Measurements from ENCODE around the gene DEPP1. TPM values are rescaled to one million over a fixed set of nuclear protein-coding genes. Genes with fewer than 3 reads are reported as not detected.

Gene DEPP1
- total RNA-seq, 6 experiments from 2014 or later, result 0.43 to 0.78 (median 0.52) TPM

- Mint-ChIP-seq H3K27me3 (ENCODE audit: insufficient read depth) (peaks cover 1% of the 10 kb centered on the region; the same call in 1 of the 2 replicates), H3K4me3 (no peak overlapping the region), H3K27ac (no peak overlapping the region), H3K4me1 (ENCODE audit: low read depth) (peaks cover 45% of the 10 kb centered on the region), H3K9me3 (no peaks in the 10 kb centered on the region), H3K36me3 (ENCODE audit: low read depth) (0 out of 2 replicates have a peak, but pooled peaks cover under 1% of the 10 kb centered on the region)
- no peak for TF ChIP-seq CTCF (IDR thresholded peaks at IDR 0.05)
- no peak for DNase-seq
Measured at GRCh38 chr10:44961931-44962750, 16.5 kb downstream of the DEPP1 start.

DNA sequence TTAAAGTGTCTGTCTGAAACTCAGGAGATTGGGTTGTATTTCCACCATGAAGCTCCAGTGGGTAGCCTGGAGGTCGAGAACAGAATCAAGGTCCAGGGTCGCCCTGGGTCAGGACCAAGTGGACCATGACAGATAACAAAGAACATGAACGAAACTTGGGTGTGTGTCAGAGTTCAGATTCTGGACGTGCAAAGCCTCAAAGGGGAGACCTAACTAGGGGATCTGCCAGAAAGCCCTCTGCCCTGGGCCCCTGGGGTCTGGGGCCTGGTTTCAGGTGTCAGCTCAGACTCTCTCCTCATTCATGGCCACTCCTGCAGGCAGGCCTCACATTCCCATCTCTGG lies 17.4 kb downstream of the DEPP1 start:
- DNase-seq, result no peak
- Mint-ChIP-seq H3K27me3 (ENCODE audit: insufficient read depth) (peaks cover 1% of the 10 kb centered on the region; the same call in 1 of the 2 replicates), H3K4me3 (no peak overlapping the region), H3K36me3 (ENCODE audit: low read depth) (peaks cover 9% of the 10 kb centered on the region), H3K9me3 (no peaks in the 10 kb centered on the region), H3K27ac (no peak overlapping the region), H3K4me1 (ENCODE audit: low read depth) (peaks cover 40% of the 10 kb centered on the region)
- TF ChIP-seq CTCF (IDR thresholded peaks at IDR 0.05), result no peak

- no peak overlapping the region for H3K27ac Mint-ChIP-seq
- peaks cover 34% of the 10 kb centered on the region for H3K4me1 Mint-ChIP-seq (ENCODE audit: low read depth)
- peaks cover 13% of the 10 kb centered on the region for H3K36me3 Mint-ChIP-seq (ENCODE audit: low read depth)
Measured at GRCh38 chr10:44960482-44961229, 18.0 kb downstream of the DEPP1 start.

DNA sequence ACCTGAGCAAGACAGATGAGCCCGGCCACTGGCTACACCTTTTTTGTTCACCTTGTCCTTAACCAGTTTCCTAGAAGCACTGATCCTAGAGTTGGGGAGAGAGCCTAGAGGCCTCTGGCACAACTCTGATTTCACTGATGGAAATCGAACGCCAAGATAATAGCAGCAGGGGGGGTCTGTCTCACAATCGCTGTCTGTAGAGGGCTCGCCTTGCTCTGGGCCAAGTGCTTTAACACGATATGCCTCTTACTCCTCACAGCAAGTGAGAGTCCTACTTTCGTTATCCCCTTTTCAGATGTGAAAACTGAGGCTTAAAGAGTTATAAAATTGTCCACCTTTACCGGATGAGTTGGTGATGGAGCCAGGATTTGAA lies 18.5 kb downstream of the DEPP1 start:
- peaks cover 1% of the 10 kb centered on the region; the same call in 1 of the 2 replicates for H3K27me3 Mint-ChIP-seq (ENCODE audit: insufficient read depth)
- TF ChIP-seq CTCF (IDR thresholded peaks at IDR 0.05), result no peak
- H3K27ac Mint-ChIP-seq, result no peak overlapping the region
- DNase-seq, result no peak
- peak overlapping the region; percentile 90 for H3K4me3 Mint-ChIP-seq
- peaks cover 15% of the 10 kb centered on the region for H3K36me3 Mint-ChIP-seq (ENCODE audit: low read depth)
- H3K4me1 Mint-ChIP-seq (ENCODE audit: low read depth), result peaks cover 34% of the 10 kb centered on the region
- no peaks in the 10 kb centered on the region for H3K9me3 Mint-ChIP-seq

More at GRCh38 chr10:44960482-44961229, 18.0 kb downstream of the DEPP1 start:
- Mint-ChIP-seq H3K9me3 (no peaks in the 10 kb centered on the region), H3K27me3 (ENCODE audit: insufficient read depth) (peaks cover 1% of the 10 kb centered on the region; the same call in 1 of the 2 replicates), H3K4me3 (peak overlapping the region; percentile 90)
- no peak for DNase-seq
- TF ChIP-seq CTCF (IDR thresholded peaks at IDR 0.05), result no peak

- H3K27ac Mint-ChIP-seq, result peak within 1 kb of the TSS; percentile 71
- H3K27me3 Mint-ChIP-seq (ENCODE audit: insufficient read depth), result peaks cover 1% of the 10 kb centered on the region; the same call in 1 of the 2 replicates
- H3K4me1 Mint-ChIP-seq (ENCODE audit: low read depth), result peaks cover 30% of the 10 kb centered on the region
- peak; percentile 66 for DNase-seq
- H3K4me3 Mint-ChIP-seq, result peak within 1 kb of the TSS; percentile 90
- no peak for TF ChIP-seq CTCF (IDR thresholded peaks at IDR 0.05)
- H3K9me3 Mint-ChIP-seq, result no peaks in the 10 kb centered on the region
- peaks cover 15% of the 10 kb centered on the region for H3K36me3 Mint-ChIP-seq (ENCODE audit: low read depth)
Measured at GRCh38 chr10:44959247-44960087, 19.1 kb downstream of the DEPP1 start, which contains the start of gene RASSF4. Gene RASSF4, plus strand, starts transcription at chr10:44959802. Its CDS starts 10,401 bp downstream, at chr10:44970203.

All from HFFc6 (cell line).